HG02610 (cell line): ENCODE data around the gene KIAA1328.
A peak's percentile ranks its signal among the peaks of the same experiment; 100 is the strongest.
"Not testable (repeated sequence)": the region's sequence is repeated elsewhere in the genome, so short reads cannot be mapped to it uniquely, and the experiment has no call there.

Experiments
- ATAC-seq: cut with Tn5 transposase; IDR thresholded peaks from one replicate; pipeline ENCODE4 v1.9.1; 2021; ENCODE audit warnings: mild to moderate bottlenecking, moderate library complexity; ENCODE audit not compliant: unreplicated experiment

Gene KIAA1328

GRCh38 chr18:36821681-36822080, 7.2 kb upstream of the KIAA1328 start:
- ATAC-seq = no peak

GRCh38 chr18:36825526-36825925, 3.4 kb upstream of the KIAA1328 start:
- ATAC-seq = no peak

- no peak for ATAC-seq
Observed at GRCh38 chr18:36826556-36826955, 2.4 kb upstream of the KIAA1328 start.

GRCh38 chr18:36828157-36828629, 734 bp upstream of the KIAA1328 start:
- ATAC-seq = no peak

- no peak for ATAC-seq
Observed at GRCh38 chr18:36829362-36830157, 633 bp downstream of the KIAA1328 start.

GRCh38 chr18:36830158-36830495, 1.2 kb downstream of the KIAA1328 start:
- no peak for ATAC-seq

- ATAC-seq = no peak
Observed at GRCh38 chr18:36831139-36831538, 2.2 kb downstream of the KIAA1328 start.

- ATAC-seq = no peak
Observed at GRCh38 chr18:36833120-36833519, 4.2 kb downstream of the KIAA1328 start.

GRCh38 chr18:36835927-36836326, 7.0 kb downstream of the KIAA1328 start:
- no peak for ATAC-seq

- no peak for ATAC-seq
Observed at GRCh38 chr18:36839835-36840234, 10.9 kb downstream of the KIAA1328 start.

GRCh38 chr18:36843199-36843598, 14.3 kb downstream of the KIAA1328 start:
- no peak for ATAC-seq

GRCh38 chr18:36843784-36844183, 14.9 kb downstream of the KIAA1328 start:
- ATAC-seq = no peak

- ATAC-seq = no peak
Observed at GRCh38 chr18:36848609-36849008, 19.7 kb downstream of the KIAA1328 start.

- no peak for ATAC-seq
Observed at GRCh38 chr18:36849288-36850006, 20.5 kb downstream of the KIAA1328 start.

GRCh38 chr18:36850527-36851201, 21.7 kb downstream of the KIAA1328 start:
- ATAC-seq = peak; percentile 43

GRCh38 chr18:36851202-36851590, 22.3 kb downstream of the KIAA1328 start:
- ATAC-seq = no peak

- ATAC-seq = no peak
Observed at GRCh38 chr18:36856815-36857214, 27.9 kb downstream of the KIAA1328 start.

GRCh38 chr18:36862182-36862581, 33.3 kb downstream of the KIAA1328 start:
- no peak for ATAC-seq

GRCh38 chr18:36867056-36867455, 38.1 kb downstream of the KIAA1328 start:
- no peak for ATAC-seq

- ATAC-seq = no peak
Observed at GRCh38 chr18:36871801-36872200, 42.9 kb downstream of the KIAA1328 start.

- no peak for ATAC-seq
Observed at GRCh38 chr18:36872329-36872728, 43.4 kb downstream of the KIAA1328 start.

GRCh38 chr18:36873826-36874225, 44.9 kb downstream of the KIAA1328 start:
- ATAC-seq = not testable (repeated sequence)
